ENCODE results near the gene PIGP. TPM values are rescaled to one million over a fixed set of nuclear protein-coding genes. Genes with fewer than 3 reads are reported as not detected.
"Not testable (repeated sequence)": the region's sequence is repeated elsewhere in the genome, so short reads cannot be mapped to it uniquely, and the experiment has no call there.

PIGP gene
- total RNA-seq, 1 donor from 2014 or later: 14.3 TPM

GRCh38 chr21:37076087-37076850 lies 3.4 kb upstream of the PIGP start:
- intact Hi-C loops (cut with micrococcal nuclease): loop anchor here (10.0 kb wide), 1 partner anchor 379 kb away; no protein-coding TSS in a partner anchor

- intact Hi-C loops (cut with micrococcal nuclease): loop anchor here (10.0 kb wide), 1 partner anchor 380 kb away; no protein-coding TSS in a partner anchor
These were observed 2.4 kb upstream of the PIGP start for GRCh38 chr21:37075214-37075770.

DNA sequence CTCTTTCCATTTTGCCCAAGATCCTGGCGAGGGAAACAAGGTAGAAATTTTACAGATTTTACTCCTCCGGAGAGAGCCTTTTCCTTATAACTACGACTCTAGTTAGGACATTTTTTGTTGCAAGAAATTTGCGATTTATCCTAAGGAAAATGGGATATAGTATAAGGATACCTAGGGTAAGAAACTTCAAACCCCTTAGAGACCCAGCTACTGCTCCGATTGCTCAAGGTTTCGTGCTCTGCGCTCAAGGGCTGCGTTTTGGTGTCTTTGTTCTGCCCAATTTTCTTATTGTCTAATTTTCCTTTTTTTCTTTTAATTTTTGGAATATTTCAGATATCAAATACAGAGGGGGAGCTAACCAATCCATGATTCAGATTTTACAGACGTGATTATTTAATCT lies 1.7 kb upstream of the PIGP start:
- intact Hi-C loops (cut with micrococcal nuclease): loop anchor here (5.0 to 10.0 kb wide), 2 partner anchors 87 to 380 kb away; no protein-coding TSS in a partner anchor

DNA sequence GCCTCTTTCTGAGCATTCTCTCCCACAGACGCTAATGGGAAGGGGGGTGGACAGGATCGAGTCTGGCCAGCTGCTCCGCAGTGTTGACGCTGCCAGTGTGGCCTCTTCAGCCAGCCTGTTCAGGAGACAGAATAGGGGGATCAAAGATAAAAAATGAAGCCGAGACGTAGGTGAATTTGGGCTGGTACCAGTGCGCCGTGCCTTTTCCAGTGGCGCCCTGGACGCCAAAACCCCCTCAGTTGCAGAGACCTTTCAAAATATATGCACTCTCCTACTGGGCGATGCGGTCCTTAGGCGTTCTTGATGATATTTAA lies 1.3 kb upstream of the PIGP start:
- intact Hi-C loops (cut with micrococcal nuclease): loop anchor here (5.0 to 10.0 kb wide), 2 partner anchors 87 to 381 kb away; no protein-coding TSS in a partner anchor

GRCh38 chr21:37073417-37074196 lies 736 bp upstream of the PIGP start:
- intact Hi-C loops (cut with micrococcal nuclease): loop anchor here (1.0 to 10.0 kb wide), 6 partner anchors 86 to 491 kb away; partner anchors contain the start of genes DYRK1A and VPS26C

DNA sequence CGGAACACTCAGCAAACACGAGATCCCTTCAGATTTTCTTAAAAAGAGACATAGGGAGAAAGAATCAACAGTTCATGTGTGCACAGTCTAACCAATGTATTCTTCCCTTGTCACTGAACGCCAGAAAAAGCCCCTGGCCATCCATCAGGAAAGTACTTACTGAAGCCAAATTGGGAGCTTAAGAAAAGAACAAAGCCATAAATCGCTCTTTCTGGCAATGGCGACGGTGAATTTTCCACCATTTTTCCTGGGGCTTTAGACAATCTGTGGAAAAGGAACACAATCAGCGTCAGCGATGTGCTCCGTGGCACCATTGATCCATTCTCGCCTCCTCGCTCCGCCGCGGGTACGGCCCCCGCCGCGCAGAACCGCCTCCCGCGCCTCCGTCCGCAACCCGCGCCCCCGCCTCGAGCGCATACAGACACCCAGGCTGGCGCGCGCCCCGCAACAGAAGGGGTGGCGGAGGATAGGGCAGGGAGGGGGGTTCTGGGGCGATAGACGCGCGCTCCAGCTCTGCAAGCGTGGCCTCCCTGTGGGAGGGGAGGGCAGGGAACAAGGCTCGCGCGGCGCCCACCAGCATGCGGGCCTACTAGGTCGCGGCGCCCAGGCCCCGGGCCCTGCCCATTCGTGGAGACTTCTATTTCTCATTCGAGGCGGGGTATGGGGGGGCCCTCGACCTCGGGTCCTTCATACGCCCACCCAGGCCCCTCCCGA lies 440 bp downstream of the PIGP start:
- intact Hi-C loops (cut with micrococcal nuclease): loop anchor here (2.0 to 10.0 kb wide), 4 partner anchors 85 to 492 kb away; partner anchors contain the start of gene DYRK1A

DNA sequence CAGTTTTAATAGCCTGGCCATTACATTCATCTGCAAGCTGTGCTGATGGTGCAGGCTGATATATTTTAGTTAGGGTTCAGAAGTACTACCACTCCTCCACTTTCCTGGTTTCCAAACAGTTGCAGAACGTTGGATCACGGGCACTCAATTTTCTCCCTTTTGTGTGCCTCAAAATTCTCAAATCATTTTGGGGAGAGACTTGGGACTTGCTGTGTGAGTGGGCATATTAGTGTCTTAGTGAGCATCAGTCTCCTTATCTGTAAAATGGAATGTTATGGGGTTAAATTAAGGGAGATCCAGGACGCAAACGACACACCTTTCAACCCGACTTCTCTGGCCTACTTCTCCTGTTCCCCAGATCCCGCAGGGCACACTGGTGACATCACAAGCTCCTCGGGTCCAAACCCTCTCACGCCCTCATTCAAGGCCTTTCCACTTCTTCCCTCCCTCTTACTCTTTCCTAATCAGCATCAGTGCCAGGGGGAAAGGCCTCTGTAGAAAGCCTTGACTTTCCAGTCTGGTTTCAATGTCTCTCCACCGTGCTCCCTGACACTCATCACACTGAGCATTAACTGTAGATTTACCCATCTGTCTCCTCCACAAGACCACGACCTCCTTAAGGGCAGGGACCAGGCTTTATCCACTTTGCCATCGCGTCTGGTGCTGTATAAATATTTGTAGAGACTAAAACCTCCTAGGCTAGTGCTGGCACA lies 1.2 kb downstream of the PIGP start:
- intact Hi-C loops (cut with micrococcal nuclease): loop anchor here (2.0 to 10.0 kb wide), 4 partner anchors 84 to 493 kb away; partner anchors contain the start of gene DYRK1A

DNA sequence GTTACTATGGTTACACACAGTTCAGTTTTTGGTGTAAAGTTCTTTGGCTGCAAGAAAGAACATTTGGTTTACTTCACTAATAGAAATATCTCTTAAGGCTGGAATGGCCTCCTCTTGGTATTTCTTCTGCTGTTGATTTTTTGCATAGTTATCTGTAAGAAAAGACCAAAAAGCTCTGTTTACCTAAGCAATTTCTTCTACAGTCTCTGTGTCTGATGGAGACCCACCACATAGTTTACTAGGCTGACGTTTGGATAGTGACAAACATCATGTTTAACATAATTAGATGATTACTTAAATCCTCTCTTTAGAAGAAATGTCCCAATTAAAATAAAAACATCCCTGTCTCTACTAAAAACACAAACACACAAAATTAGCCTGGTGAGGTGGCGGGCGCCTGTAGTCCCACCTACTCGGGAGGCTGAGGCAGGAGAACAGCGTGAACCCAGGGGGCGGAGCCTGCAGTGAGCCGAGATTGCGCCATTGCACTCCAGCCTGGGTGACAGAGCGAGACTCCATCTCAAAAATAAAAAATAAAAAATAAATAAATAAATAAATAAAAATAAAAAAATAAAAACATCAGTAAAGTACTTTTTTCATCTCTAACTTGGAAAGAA lies 7.2 kb downstream of the PIGP start:
- intact Hi-C loops (cut with micrococcal nuclease): no loop called here

GRCh38 chr21:37064841-37065240 lies 8.0 kb downstream of the PIGP start:
- intact Hi-C loops (cut with micrococcal nuclease): no loop called here

GRCh38 chr21:37063433-37063832 lies 9.4 kb downstream of the PIGP start:
- intact Hi-C loops (cut with micrococcal nuclease): no loop called here

GRCh38 chr21:37062593-37062935 lies 10.3 kb downstream of the PIGP start:
- intact Hi-C loops (cut with micrococcal nuclease): no loop called here

DNA sequence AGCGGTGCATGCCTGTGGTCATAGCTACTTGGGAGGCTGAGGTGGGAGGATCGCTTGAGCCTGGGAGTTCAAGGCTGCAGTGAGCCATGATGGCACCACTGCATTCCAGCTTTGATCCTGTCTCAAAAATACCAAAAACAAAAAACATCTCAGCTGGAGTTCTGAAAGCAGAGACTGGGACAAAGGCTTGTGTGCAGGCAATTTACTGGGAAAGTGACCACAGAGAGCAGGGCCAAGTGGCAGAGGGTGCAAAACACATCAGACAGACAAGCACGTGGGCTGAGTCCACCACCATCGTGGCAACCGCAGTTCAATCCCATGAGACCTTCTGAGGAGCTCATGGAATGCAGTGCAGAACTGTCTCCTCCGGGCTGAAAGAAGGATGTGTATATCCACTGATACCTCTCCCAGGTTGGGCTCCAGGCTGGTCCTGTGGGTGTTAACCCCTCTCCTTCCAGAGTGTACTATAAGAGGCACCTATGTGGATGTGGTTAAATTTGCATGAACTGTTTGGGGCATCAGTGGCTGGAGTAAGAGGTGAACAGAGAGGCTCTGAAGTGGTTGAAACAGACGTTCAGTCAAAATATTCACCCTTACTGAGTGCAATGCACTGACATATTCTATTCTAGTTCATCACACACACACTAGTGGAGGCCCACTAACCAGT lies 10.8 kb downstream of the PIGP start:
- intact Hi-C loops (cut with micrococcal nuclease): no loop called here

- intact Hi-C loops (cut with micrococcal nuclease): no loop called here
These were observed 12.6 kb downstream of the PIGP start for GRCh38 chr21:37060296-37060695.

GRCh38 chr21:37059181-37059580 lies 13.7 kb downstream of the PIGP start:
- intact Hi-C loops (cut with micrococcal nuclease): no loop called here

GRCh38 chr21:37058261-37058660 lies 14.6 kb downstream of the PIGP start:
- intact Hi-C loops (cut with micrococcal nuclease): no loop called here

- intact Hi-C loops (cut with micrococcal nuclease): no loop called here
These were observed 15.3 kb downstream of the PIGP start for GRCh38 chr21:37057614-37058013.

DNA sequence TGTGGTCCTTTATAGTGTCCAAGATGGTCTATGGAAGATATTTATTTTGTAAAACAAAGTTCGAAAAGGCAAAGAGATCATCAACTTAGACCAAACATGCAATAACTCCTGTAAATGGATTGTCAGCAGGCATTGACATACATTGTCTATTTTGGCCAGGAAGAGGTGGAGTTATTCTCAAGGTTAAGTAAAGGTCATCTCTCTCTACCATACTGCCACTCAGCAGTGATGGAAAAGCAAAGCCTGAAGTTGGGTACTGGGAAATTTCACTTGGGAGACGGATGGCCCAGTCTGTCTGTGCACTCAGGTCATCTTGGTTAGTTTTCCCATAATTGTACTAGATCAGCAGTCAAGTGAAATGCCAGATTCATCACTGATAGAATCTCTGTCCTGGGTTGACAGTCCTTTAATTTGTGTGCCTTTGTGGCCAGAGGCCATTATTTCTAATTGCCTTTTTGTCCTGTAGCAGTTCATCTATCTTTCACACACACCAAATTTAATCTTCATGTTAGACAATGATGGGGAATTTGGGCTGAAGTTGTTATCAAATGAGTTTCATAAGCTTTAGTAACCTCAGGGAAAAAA lies 17.5 kb downstream of the PIGP start:
- intact Hi-C loops (cut with micrococcal nuclease): no loop called here

DNA sequence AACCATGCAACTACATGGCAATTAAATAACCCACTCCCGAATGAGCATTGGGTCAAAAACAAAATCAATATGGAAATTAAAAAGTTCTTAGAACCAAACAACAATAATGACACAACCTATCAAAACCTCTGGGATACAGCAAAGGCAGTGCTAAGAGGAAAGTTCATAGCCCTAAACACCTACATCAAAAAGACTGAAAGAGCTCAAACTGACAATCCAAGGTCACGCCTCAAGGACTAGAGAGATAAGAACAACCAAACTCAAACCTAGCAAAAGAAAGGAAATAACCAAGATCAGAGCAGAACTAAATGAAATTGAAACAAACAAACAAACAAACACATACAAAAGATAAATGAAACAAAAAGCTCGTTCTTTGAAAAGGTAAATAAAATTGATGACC lies 23.1 kb downstream of the PIGP start:
- intact Hi-C loops (cut with micrococcal nuclease): not testable (repeated sequence)

DNA sequence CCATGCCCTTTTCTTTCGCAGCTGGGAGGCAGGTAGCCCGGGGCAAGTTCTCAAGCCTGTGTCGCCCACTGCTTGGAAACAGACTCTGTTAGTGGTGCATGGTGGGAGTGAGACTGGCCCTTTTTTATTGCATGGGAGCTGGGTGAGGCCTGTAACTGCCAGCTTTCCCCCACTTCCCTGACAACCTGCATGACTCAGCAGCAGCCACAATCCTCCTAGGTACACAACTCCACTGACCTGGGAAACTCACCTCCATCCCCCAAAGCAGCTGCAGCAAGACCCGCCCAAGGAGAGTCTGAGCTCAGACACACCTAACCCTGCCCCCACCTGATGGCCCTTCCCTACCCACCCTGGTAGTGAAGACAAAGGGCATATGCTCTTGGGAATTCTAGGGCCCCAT lies 25.8 kb downstream of the PIGP start:
- intact Hi-C loops (cut with micrococcal nuclease): no loop called here
